ENCODE measurements around the gene HID1.
"Not testable (repeated sequence)": the region's sequence is repeated elsewhere in the genome, so short reads cannot be mapped to it uniquely, and the experiment has no call there.

HID1 gene

DNA sequence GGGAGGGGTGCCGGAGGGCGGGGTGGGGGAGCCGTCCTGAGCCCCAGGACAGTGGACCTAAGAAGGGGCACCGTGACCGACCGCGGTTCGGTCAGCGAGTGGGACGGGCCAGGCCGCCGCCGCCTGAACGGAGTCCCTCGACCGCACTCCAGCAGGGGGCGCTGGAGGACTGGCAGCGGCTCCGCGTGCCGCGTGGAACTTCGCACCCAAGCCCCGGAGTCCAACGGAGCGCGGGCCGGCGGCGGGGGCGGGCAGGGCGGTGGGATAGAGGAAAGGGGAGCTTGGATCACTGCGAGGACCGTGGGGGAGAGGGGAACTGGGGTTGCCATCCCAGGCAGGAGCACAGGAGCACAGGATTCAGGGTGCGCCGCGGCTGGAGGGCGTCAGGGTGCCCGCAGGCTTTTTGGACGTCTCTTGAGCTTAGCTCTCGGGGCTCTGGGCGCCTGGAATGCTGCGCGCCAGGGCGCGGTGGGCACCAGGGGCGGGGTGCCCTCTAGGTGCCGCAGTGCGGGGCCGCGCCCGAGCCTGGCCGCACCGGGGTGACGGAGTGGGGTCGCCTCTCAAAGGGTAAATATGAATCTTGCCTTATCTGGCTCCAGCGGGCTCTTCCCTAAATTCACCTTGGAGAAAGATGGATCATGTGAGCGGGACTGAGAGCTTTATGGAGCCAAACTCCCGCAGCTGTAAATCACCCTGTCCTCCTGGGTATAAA lies 48.9 kb downstream of the HID1 start:
- DNase-seq (ENCODE audit: low read depth in 2 of 3, low spot score in 1 of 3) = peak; percentile 44 to 75 (median 68)

DNA sequence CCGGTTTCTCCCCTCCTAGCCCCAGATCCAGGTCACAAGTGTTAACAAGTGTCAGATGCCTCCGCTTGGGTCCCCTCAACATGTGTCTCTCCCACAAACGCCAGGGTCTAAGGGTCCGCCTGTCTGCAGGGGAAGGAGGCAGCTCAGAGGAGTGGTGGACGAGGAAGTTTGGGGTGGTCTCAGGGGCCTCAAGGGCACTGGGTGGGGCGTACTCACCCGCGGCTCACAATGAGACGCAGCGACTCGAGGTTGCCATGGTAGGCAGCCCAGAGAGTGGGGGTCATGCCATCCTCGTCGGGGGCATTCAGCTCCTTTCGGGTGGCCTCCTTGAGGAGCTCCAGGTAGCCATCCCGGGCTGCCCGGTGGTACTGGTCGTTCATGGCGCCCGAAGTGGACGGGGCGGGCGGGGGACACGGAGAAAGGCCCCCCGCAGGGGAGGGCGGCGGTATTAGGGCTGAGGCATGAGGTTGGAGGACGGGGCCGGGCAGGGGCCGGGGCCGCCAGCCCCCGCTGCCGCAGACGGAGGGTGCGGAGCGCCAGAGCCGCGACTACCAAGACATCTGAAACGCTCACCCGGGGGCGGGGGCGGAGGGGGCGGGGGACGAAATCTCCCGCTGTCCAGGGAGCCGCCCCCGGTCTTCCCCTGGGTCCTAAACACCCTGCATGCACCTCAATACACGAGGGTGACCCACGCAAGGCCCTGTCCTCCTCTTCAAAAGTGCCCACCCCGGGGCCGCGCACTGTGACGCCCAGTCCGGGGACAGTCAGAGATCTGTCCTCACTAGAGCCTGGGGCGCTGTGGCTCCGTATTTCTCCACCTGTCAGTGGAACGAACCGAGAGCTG lies 49.6 kb downstream of the HID1 start, which contains the start of gene USH1G:
Gene USH1G (minus strand): TSS at position 562 of the 844 bp plus-strand sequence. CDS start 182 bp downstream, at position 380.
- no peak for DNase-seq (ENCODE audit: low read depth in 2 of 3, low spot score in 1 of 3)

DNA sequence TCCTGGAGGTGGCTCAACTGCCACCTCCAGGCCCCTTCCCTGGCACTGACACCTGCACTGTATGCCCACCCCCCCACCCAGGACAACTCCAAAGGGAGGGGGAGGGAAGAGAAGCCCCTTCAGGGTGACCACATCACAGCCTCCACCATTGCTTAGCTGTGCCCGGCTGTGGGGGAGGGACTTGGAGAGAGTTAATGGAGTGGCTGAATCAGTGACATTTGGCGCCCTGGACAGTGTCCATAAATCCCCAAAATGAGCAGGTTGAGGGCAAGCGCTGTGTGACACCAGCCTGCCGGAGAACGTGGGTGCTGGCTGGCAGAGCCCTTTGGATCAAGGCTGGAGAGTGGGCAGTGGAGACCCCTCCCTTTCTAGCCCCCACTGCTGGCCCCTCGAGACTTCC lies 50.4 kb downstream of the HID1 start:
- no peak for DNase-seq (ENCODE audit: low read depth in 2 of 3, low spot score in 1 of 3)

DNA sequence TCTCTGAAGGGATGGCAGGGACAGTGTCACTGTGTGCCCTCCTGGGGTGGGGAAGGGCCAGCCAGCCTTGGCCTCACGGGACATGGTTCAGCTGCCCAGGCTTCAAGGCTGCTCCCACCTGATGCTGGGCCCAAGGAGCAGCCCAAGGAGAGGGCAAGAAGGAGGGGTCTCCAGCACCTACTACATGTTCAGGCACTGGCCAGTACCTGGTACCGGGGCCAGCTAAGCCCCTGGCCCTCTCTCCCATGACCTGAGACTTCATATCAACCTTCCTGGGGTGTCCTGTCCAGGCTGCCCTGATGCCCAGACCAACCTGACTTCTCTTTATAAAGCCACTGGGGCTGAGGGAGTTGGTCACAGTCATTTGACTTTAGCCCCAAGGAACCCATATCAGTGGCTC lies 50.8 kb downstream of the HID1 start:
- no peak for DNase-seq (ENCODE audit: low read depth in 2 of 3, low spot score in 1 of 3)

DNA sequence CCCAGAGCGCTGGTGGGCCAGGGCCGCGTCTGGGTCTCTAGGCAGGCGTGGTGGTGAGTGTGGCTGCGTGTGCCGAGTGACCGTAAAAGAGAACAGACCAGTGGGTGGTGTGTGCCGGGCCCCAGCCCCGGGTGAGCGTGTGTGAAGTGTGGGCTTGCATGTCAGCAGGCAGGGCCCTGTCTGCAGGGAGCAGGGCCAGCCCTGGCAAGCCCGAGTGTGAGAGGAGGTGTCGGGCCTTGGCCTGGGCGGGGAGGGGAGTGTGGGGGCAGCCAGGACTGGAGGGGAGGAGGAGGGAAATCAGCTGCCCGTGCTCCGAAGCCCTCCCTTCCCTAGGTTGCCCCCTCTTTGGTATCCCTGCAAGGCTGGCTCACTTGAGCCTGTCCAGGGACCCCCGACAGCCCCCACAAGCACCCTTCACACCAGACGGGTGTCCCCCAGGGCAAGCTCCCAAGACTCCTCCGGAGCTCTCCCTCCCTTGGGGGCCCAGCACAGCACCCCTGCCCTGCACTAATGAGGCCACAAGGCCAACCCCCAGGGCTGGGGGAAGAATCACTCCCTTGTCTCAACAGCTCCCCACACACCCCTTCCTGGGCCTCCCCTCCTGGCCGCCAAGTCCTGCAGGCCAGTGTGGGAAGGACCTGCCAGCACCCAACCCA lies 51.4 kb downstream of the HID1 start:
- DNase-seq (ENCODE audit: low read depth in 2 of 3, low spot score in 1 of 3) = no peak

DNA sequence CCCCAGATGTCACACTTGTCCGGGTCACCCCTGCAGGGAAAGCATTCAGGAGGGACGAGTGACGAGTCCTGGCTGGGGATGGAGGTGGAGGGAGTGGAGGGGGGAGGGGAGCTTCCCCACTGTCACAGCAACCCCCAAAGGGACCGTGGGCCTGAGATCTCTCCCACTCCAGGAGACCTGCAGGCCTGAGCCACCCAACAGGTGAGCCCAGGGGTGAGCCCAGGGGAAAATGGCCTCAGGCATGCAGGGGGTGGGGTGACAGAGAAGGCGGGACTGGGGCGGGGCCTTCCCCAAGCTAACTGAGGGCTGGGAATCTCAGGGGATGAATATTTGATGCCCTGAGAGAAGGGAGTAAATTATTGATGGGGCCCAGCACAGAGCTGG lies 51.9 kb downstream of the HID1 start:
- no peak for DNase-seq (ENCODE audit: low read depth in 2 of 3, low spot score in 1 of 3)

DNA sequence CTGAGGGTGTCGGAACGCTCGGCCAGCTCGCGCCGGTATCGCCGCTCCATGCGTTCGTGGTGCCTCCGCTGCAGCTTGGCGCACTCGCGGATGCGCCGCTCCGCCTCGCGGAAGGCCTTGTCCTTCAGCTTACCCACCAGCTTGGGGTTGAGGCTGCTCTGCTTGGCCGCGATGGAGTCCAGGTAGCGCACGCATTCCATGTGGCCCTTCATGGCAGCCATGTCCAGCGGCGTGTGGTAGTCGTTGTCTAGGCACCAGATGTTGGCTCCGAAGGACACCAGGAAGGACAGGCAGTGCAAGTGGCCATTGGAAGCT lies 52.3 kb downstream of the HID1 start:
- DNase-seq (ENCODE audit: low read depth in 2 of 3, low spot score in 1 of 3) = no peak

DNA sequence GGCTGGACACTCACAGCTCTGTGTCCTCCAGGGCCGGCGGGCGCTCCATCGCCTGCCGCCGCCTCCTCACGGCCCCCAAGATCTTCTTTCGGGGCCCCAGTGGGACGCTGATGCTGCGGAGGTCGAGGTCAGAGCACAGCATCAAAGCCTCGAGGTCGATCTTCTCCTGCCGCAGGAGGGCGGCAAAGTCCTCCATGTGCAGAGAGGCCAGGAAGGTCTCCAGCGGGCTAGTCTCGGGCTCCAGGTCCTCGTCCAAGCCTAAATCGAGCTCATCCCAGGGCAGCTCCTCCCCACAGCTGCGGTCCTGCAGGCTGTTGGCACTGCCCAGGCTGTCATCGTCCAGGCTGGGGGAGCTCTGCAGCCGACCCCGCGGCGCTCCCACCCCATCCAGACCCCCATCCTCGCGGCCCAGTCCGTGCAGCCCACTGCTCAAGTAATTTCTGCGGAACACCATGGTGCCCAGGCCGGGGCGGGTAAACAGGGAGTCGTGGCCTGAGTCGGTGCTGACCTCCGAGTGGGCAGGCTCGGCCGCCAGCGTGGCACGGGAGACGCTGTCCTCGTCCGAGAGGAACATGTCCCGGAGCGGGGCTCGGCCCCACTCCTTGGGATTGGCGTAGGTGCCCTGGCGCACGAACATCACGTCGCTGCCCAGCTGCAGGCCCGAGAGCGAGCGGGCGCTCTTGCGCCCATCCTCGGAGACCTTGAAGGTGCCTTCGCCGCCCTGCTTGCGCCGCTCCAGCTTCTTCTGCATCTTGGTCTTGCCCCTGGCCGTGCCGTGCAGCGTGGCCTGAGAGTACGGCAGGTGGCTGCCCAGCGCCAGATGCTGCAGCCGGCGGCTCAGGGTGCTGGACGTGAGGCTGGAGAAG lies 52.9 kb downstream of the HID1 start:
- DNase-seq (ENCODE audit: low read depth in 2 of 3, low spot score in 1 of 3) = no peak

DNA sequence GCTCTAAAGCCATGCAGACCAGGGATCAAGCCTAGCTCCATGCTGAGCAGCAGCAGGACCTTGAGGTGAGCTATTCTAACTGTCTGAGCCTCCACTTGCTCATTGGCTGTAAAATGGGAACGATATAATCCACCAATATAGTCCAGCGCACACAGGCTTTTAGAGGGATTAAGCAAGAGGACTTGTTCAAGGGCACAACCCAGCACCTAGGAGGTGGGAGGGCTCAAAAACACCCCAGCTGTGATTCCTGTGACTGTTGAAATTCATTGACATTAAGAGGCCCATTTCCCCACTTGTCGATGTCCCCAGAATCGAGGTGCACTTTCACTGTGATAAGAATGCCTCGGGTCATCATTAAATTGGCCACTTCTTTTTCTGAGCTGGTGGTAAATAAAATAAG lies 53.7 kb downstream of the HID1 start:
- DNase-seq (ENCODE audit: low read depth in 2 of 3, low spot score in 1 of 3) = no peak

DNA sequence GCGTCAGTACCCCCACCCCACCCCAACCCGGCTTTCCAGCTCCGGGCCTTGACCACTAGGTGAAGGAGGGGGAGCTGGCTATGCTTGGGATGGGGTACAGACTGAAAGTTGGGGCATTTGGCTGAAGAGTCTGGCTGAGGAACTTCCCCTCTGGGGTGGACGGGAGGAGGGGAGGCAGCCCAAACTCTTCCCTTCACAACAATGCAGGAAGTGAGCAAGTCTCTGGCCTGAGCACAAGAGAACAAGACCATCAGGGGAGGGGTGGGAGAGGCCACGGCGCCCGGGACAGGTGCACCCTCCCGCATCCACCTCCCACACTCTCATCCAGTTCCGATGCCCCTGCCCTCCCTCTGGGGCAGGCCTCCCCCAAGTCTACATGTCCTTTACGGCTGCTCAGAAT lies 55.1 kb downstream of the HID1 start:
- DNase-seq (ENCODE audit: low read depth in 2 of 3, low spot score in 1 of 3) = no peak

DNA sequence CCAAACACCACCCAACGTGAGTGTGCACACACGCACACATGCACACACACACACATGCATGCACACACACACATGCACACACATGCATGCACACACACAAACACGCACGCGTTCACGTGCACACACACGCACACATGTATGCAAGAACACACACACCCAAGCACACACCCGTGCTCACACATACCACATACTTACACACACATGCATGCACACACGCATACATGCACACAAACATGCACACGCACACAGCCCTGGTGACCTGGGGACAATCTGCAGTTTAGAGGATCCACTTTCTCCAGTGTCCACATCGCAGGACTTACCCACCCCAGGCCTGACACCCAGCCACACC lies 55.7 kb downstream of the HID1 start:
- DNase-seq (ENCODE audit: low read depth in 2 of 3, low spot score in 1 of 3) = no peak

DNA sequence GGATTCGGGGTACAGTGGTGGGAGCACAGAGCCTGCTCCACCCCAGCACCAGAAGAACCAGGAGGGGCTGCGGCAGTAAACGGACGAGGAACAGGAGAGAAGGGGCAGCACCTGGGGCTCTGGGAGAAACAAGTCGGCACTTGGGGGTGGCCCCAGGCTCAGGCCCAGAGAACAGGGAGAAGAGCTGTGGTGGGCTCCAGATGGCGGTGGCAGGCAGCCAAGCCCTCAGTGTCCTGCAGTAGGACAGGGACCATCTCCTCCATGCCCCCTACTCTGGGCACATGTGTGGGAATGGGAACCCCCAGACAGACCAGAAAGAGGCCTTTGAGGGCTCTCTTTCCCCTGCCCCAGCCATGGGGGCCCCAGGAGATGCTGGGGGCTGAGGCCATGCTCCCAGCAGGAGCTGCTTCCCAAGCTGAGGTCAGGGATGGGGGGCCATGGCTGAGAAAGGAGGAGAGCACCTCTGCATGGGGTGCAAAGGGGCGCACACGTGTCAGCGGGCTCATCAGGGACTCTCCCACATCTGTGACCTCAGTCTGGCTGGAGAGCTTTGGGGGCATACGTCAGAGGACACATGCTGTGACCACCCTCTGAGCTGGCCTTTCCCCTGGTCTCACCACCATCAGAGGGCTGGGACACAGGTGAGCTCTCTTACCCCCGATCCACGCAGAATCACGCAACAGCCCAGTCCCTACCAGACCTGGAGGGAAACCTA lies 56.3 kb downstream of the HID1 start:
- no peak for DNase-seq (ENCODE audit: low read depth in 2 of 3, low spot score in 1 of 3)

DNA sequence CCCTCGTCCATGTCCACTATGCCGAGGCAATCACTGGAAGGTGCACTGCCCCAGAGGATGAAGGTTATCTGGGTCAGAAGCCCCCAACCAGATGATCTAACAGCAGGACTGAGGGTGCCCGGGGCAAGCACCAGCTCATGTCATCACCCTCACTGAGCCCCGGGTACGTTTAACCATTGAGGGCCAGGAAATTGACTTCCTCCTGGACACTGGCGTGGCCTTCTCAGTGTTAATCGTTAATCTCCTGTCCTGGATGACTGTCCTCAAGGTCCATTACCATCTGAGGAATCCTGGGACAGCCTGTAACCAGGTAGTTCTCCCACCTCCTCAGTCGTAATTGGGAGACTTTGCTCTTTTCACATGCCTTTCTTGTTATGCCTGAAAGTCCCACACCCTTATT lies 61.1 kb downstream of the HID1 start:
- not testable (repeated sequence) for DNase-seq (ENCODE audit: low read depth in 2 of 3, low spot score in 1 of 3)

DNA sequence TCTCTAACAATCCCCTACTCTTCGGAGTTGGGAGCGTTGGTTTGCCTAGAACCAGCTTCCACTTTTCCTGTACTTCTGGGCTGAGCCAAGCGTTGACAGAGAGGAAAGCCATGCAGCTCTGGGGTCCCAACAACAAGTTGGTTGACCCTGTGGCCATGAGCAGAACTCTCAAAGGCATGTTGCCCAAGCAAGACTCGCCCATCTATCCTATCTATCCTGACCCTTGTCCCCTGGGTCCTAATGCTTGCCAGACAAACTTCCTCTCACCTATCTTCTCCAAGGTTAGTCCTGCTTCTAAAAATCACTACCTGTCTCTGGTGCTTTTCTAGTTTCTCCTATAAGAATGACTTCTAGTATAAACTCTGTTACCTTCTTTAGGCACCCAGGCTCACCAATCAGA lies 63.5 kb downstream of the HID1 start:
- DNase-seq (ENCODE audit: low read depth in 2 of 3, low spot score in 1 of 3) = not testable (repeated sequence)

DNA sequence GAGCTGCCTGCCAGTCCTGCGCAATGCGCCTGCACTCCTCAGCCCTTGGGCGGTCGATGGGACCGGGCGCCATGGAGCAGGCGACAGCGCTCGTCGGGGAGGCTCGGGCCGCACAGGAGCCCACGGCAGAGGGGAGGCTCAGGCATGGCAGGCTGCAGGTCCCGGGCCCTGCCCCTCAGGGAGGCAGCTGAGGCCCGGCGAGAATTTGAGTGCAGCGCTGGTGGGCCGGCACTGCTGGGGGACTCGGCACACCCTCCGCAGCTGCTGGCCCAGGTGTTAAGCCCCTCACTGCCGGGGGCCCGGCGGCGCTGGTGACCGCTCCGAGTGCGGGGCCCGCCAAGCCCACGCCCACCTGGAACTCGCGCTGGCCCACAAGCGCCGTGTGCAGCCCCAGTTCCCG lies 65.5 kb downstream of the HID1 start:
- no peak for DNase-seq (ENCODE audit: low read depth in 2 of 3, low spot score in 1 of 3)

DNA sequence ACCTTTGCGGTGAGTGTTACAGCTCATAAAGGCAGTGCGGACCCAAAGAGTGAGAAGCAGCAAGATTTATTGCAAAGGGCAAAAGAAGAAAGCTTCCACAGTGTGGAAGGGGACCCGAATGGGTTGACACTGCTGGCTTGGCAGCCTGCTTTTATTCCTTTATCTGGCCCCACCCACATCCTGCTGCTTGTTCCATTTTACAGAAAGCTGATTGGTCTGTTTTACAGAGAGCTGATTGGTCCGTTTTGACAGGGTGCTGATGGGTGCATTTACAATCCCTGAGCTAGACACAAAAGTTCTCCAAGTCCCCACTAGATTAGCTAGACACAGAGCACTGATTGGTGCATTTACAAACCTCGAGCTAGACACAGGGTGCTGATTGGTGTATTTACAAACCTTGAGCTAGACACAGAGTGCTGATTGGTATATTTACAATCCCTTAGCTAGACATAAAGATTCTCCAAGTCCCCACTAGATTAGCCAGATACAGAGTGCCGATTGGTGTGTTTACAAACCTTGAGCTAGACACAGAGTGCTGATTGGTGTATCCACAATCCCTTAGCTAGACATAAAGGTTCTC lies 66.3 kb downstream of the HID1 start:
- not testable (repeated sequence) for DNase-seq (ENCODE audit: low read depth in 2 of 3, low spot score in 1 of 3)

DNA sequence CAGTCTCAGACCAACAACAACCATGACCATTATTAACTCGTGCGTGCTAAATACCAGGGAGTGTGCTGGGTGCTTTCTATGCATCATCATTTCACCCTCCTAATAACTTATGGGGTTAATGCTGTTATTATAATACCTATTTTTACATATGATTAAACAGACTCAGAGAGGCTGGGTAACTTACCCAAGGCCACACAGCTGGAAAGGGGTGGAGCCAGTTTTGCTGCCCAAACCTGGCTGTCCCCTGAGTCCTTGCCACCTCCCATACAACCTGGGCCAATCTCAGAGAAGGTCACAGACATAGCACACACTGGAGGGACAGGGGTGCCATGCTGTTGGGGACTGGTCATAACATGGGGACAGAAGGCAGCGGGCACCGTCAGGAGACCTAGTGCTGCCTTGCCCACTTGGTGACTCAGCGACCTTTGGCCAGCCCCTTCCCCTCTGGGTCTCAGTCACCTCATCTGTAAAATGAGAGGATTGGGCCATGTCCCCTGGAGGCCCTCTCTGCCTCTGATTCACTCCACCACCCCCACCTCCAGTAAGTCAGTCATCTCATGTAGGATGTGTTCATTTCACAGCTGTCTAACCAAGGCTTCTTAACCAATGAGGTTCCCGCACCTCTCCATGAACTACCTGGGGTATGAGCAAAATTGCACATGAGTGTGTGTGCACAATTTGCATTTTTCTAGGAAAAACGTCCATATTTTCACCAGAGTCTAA lies 67.7 kb downstream of the HID1 start:
- DNase-seq (ENCODE audit: low read depth in 2 of 3, low spot score in 1 of 3) = no peak

DNA sequence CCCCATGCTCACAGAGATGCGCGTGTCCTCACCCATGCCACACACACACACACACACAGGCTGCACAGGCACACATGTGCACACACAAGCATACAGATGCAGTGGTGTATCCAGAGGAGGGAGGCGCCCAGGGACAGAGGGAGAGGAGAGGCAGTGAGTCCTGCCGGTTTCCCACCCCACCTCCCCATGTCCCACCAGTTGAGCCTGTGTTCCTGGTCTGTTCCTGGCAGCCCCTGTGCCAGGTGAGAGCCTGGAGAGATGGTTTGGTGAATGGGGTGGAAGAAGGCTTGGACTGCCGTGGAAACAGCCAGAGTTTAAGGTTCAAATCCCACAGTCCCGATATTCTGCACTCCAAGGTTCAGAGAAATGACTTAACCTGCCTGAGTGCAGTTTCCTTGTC lies 68.9 kb downstream of the HID1 start:
- no peak for DNase-seq (ENCODE audit: low read depth in 2 of 3, low spot score in 1 of 3)

DNA sequence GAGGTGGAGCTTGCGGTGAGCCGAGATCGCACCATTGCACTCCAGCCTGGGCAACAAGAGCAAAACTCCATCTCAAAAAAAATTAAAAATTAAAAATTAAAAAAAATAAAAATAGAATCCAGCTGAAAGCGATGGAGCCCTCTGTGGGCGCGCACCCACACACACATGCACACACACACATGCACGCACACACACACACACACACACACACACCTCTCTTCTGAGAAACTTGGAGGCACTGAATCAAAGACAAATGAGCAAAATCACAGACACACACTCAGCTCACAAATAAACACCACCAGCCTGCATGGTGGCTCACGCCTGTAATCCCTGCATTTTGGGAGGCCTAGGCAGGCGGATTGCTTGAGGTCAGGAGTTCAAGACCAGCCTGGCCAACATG lies 69.5 kb downstream of the HID1 start:
- DNase-seq (ENCODE audit: low read depth in 2 of 3, low spot score in 1 of 3) = no peak

All from stimulated activated CD4-positive, alpha-beta T cell treated with anti-CD3 and anti-CD28 coated beads, Interleukin-12 subunit alpha, Interleukin-12 subunit beta, amount 100 ng/mL, for 48 hours (primary cell).